Neural cell (in vitro differentiated cells): ENCODE measurements around the gene DPH3.

Experiments
- CTCF ChIP-seq: fragments of 450-650 bp; IDR thresholded peaks from 2 replicates; pipeline ENCODE4 v1.5.1; 2014; ENCODE audit warnings: antibody characterized with exemption, mild to moderate bottlenecking, moderate library complexity; ENCODE audit not compliant: poor library complexity, severe bottlenecking
- POLR2AphosphoS5 ChIP-seq: IDR thresholded peaks from 2 replicates; pipeline ENCODE4 v1.6.1; 2012

- TF ChIP-seq POLR2AphosphoS5 (no peak), CTCF (no peak)
Measured at GRCh38 chr3:16239780-16240179, 25.0 kb downstream of the DPH3 start.
